ENCODE results near the gene GGA3.
"Not testable (repeated sequence)": the region's sequence is repeated elsewhere in the genome, so short reads cannot be mapped to it uniquely, and the experiment has no call there.

Gene GGA3

GRCh38 chr17:75265614-75266315 lies 4.4 kb upstream of the GGA3 start:
- H3K27ac ChIP-seq, result no peak overlapping the region
- no peak for TF ChIP-seq ZFX (IDR thresholded peaks at IDR 0.05; ENCODE audit: borderline replicate concordance)
- TF ChIP-seq CTCF (IDR thresholded peaks at IDR 0.05), result no peak

DNA sequence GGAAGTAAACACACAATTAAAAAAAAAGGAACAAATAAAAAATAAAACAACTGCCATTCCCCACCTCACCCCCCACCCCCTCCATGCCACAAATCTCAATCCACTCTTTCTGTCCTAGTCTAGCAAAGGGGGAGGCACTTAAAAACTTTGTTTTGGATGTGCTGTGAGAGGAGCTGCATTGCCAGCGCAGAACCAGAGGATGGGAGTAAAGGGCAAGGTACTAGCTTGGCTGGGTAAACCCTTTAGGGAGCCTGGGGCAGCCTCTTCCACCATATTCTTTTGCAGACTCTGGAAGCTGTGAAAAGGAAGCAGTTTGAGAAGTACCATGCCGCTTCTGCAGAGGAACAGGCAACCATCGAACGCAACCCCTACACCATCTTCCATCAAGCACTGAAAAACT lies 1.6 kb upstream of the GGA3 start:
- TF ChIP-seq CTCF (IDR thresholded peaks at IDR 0.05) (no peak), ZFX (IDR thresholded peaks at IDR 0.05; ENCODE audit: borderline replicate concordance) (no peak)
- H3K27ac ChIP-seq, result no peak overlapping the region; the same call in 1 of the 2 replicates

GRCh38 chr17:75262112-75262606 lies 753 bp upstream of the GGA3 start:
- peak overlapping the region; percentile 93 for H3K27ac ChIP-seq
- TF ChIP-seq ZFX (IDR thresholded peaks at IDR 0.05; ENCODE audit: borderline replicate concordance) (no peak), CTCF (IDR thresholded peaks at IDR 0.05) (no peak)

- TF ChIP-seq ZFX (IDR thresholded peaks at IDR 0.05; ENCODE audit: borderline replicate concordance) (no peak), CTCF (IDR thresholded peaks at IDR 0.05) (no peak)
- H3K27ac ChIP-seq, result peak overlapping the region; percentile 93
These were observed 618 bp downstream of the GGA3 start for GRCh38 chr17:75260641-75261335.

DNA sequence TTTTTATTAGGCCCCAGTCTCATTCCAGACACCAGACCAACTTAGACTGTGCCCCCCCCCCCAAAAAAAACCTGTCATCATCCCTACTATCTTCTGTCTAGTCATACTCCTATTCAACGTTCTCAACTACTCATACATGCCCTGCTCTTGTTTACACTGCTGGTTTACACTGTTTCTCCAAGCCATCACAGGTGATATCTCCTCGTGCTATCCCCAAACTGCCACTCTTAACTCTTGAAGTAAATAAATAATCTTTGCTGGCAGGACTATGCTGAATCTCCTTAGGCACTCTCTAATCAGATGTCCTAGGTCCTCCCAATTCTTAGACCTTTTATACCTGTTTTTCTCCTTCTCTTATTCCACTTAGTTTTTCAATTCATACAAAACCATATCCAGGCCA lies 4.2 kb downstream of the GGA3 start:
- H3K27ac ChIP-seq, result not testable (repeated sequence)

- not testable (repeated sequence) for H3K27ac ChIP-seq
These were observed 5.3 kb downstream of the GGA3 start for GRCh38 chr17:75255954-75256698.

- TF ChIP-seq ZFX (IDR thresholded peaks at IDR 0.05; ENCODE audit: borderline replicate concordance), result no peak
- no peak for TF ChIP-seq CTCF (IDR thresholded peaks at IDR 0.05)
- H3K27ac ChIP-seq, result no peak overlapping the region
These were observed 9.2 kb downstream of the GGA3 start for GRCh38 chr17:75252039-75252816.
